Measurements from ENCODE around the gene C4orf50.

C4orf50 gene

DNA sequence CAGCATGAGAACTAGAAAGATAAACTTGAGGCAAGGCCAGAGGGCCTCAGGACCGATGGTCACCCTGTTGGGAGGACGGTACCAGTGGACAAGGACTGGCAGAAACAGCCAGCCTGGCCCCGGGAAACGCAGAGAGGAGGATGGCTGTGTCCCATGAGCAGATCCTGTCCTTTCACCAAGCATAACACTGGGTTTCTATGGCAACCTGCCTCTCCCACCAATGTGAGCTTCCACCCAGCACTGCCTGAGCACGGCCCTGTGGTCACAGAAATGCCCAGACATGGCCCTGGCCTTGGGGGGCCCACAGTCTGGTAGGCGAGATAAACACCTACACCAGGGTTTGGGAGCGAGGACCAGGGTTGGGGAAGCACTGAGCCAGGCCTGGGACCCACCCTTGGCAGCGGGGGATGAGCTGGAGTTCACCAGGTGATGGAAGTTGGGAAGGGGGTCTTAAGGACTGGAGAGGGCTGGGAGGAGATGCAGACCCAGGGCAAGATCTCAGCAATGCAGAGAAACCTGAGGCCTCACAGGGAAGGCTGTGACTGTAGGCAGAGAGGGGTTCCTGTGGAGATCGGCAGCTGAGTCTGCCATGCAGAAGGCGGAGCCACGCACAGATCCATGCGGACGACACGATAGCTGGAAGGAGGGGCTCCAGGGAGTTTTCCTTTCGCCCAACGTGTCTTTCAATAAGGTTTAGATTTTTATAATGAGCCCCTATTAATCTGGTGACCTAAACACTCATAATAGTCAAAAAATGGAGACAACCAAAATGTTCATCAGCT, 92.6 kb downstream of the C4orf50 start:
- in situ Hi-C loops (cut with HindIII; ENCODE audit: low sequenced_read_pairs): no loop called here
- H3K4me3 ChIP-seq (ENCODE audit: low read depth, low read length): no peak overlapping the region
- no peak for DNase-seq (ENCODE audit: low read depth)
- TF ChIP-seq, protein P1, sequence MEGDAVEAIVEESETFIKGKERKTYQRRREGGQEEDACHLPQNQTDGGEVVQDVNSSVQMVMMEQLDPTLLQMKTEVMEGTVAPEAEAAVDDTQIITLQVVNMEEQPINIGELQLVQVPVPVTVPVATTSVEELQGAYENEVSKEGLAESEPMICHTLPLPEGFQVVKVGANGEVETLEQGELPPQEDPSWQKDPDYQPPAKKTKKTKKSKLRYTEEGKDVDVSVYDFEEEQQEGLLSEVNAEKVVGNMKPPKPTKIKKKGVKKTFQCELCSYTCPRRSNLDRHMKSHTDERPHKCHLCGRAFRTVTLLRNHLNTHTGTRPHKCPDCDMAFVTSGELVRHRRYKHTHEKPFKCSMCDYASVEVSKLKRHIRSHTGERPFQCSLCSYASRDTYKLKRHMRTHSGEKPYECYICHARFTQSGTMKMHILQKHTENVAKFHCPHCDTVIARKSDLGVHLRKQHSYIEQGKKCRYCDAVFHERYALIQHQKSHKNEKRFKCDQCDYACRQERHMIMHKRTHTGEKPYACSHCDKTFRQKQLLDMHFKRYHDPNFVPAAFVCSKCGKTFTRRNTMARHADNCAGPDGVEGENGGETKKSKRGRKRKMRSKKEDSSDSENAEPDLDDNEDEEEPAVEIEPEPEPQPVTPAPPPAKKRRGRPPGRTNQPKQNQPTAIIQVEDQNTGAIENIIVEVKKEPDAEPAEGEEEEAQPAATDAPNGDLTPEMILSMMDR (IDR thresholded peaks at IDR 0.05; ENCODE audit: low read depth, low read length, missing control alignments): no peak

DNA sequence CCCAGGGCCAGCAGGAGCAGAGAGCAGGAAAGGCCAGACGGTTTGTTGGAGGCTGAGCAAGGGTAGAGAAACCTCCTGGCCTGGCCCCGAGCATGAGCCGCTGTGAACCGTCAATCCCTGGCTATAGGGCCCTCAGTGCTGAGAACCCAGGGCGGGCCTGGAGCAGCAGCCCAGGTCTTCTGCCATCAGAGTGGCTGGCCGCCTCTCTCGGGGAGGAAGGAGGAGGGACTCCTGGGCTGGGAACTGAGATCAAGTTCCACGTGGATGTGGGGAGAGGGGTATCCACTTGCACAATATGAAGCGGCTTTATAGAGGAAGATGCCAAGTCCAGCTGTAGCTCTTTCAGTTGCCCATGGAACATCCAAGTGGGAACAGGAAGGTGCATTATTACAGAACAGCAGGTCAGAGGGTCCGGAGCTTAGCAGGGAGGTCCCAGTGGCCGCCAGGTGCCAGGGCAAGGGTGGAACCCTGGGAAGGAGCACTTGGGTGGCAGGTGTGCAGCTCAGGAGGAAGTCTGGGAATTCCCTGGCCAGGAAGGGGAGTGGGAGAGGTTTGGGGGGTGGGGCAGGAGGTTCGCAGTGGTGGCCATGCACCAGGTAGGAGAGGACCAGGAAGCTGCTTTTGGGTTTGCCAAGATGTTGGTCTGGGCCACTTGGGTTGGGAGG, 93.6 kb downstream of the C4orf50 start:
- no peak overlapping the region for H3K4me3 ChIP-seq (ENCODE audit: low read depth, low read length)
- in situ Hi-C loops (cut with HindIII; ENCODE audit: low sequenced_read_pairs): no loop called here
- DNase-seq (ENCODE audit: low read depth): no peak
- TF ChIP-seq, protein P1 (IDR thresholded peaks at IDR 0.05; ENCODE audit: low read depth, low read length, missing control alignments): no peak

DNA sequence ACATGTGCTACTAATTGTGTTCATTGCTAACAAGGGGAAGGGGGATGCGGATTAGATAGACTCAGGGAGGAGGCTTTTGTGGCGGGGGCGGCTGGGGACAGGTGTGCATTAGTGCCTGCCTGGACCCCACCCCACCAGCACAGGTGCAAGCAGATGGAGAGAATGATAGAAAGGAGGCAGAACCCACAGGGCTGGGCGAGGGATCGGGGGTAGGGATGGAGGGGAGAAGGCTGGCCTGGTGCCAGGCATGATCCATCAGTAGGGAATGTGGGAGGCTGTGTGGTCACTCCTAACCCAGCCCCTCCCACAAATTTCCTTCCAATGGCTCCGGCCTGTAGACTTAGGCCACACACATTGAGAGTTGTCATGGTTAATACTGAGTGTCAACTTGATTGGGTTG, 94.9 kb downstream of the C4orf50 start:
- no peak overlapping the region for H3K4me3 ChIP-seq (ENCODE audit: low read depth, low read length)
- TF ChIP-seq, protein P1 (IDR thresholded peaks at IDR 0.05; ENCODE audit: low read depth, low read length, missing control alignments): no peak
- no peak for DNase-seq (ENCODE audit: low read depth)
- in situ Hi-C loops (cut with HindIII; ENCODE audit: low sequenced_read_pairs): no loop called here

DNA sequence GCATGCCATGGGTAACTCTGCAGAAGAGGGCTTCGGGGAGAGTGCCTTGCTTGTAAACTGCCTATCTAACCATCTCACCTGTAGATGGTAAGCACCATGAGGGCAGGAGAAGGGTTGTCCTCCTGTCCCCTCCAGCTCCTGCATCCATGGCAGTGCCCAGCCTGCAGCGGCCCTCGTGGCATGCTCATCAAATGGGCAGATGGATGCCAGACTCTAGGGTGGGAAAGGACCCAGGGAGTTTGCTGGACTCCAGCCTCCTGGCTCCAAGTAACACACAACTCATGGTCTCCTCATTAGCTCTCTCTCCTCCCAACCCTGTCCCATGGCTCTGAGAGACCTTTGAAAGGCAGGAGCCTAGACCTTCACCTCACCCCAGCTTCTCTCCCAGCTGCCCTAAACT, 95.7 kb downstream of the C4orf50 start:
- in situ Hi-C loops (cut with HindIII; ENCODE audit: low sequenced_read_pairs): no loop called here
- no peak overlapping the region for H3K4me3 ChIP-seq (ENCODE audit: low read depth, low read length)

DNA sequence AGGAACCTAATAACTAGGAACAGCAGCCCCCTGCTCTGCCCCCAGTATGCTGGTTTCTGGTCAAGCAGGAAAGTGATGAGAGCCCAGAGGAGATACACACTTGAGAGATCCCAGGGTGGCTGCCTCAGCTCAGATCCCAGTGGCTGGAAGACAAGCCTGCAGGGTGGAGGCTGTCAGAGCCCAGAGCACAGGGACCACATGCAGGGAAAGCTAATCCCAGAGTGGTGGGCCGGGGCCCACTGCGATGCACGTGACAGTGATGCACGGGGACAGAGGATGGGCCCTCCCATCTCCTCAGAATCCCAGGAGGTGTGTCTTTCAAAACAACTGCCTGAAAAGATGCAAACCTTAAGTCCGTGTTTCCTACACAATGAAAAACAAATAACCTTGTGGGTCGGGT, 96.2 kb downstream of the C4orf50 start:
- in situ Hi-C loops (cut with HindIII; ENCODE audit: low sequenced_read_pairs): no loop called here
- H3K4me3 ChIP-seq (ENCODE audit: low read depth, low read length): no peak overlapping the region
- no peak for DNase-seq (ENCODE audit: low read depth)
- TF ChIP-seq, protein P1 (IDR thresholded peaks at IDR 0.05; ENCODE audit: low read depth, low read length, missing control alignments): no peak

More for the DNA sequence above, 95.7 kb downstream of the C4orf50 start:
- TF ChIP-seq, protein P1 (IDR thresholded peaks at IDR 0.05; ENCODE audit: low read depth, low read length, missing control alignments): no peak
- DNase-seq (ENCODE audit: low read depth): no peak

DNA sequence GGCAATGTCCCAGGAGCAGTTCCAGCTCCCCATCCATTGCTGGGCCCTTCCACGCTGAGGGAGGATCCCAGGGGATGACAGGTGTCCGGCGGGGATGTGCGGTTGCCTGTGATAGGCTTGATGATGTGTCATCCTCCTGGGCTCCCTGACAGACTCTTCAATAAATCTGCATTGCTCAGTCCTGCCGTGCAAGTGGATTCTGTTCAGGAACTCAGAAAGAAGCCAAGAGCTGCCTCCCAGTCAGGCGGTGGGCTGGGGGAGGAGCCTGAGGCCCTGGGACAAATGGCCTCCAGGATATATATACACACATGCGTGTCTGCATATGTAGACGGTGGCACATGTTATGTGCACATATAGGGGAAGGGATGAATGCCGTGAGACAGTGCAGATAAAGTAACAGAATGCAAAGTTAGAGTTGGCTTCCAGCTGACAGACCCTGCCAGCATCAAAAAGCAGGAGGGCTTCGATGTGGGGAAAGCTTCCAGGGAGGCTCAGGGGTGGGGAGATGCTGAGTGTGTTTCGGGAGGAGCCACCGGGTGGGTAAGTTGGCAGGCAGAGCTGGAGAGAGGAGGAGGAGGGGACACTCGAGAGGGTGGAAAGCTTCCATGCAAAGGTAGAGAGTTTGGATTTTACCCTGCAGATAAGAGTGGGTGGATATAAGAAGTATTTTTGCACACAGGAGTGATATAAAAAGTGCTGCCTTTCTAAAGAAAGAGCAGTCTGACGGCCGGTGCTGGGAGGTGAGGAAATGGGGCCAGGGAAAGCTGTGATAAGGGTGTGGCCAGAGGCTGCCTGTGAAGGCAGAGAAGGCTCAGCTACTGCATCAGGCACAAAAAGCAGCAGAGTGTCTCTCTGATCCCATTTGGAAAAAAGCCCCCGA, 96.9 kb downstream of the C4orf50 start:
- in situ Hi-C loops (cut with HindIII; ENCODE audit: low sequenced_read_pairs): no loop called here
- H3K4me3 ChIP-seq (ENCODE audit: low read depth, low read length): no peak overlapping the region
- no peak for DNase-seq (ENCODE audit: low read depth)
- TF ChIP-seq, protein P1 (IDR thresholded peaks at IDR 0.05; ENCODE audit: low read depth, low read length, missing control alignments): no peak

Data from astrocyte of the cerebellum (primary cell).